HepG2 (cell line): ENCODE data around the gene BCAS3. TPM values are rescaled to one million over a fixed set of nuclear protein-coding genes. Genes with fewer than 3 reads are reported as not detected.

Source experiments
- HNRNPUL1 ChIP-seq: fragments of 200-400 bp; formaldehyde crosslinking; IDR thresholded peaks from 2 replicates; pipeline ENCODE4 v1.6.1; 2017; ENCODE audit warnings: low read depth, mild to moderate bottlenecking, low read length, moderate library complexity
- KAT2B ChIP-seq: fragments of 150-350 bp; IDR thresholded peaks from 2 replicates; pipeline ENCODE4 v1.6.1; 2014; ENCODE audit warnings: low read depth, low read length, borderline replicate concordance
- KDM6A ChIP-seq: IDR thresholded peaks from 2 replicates; pipeline ENCODE4 v1.6.1; 2016; ENCODE audit warnings: low read depth
- KLF16 ChIP-seq, 2 experiments: sonication (generic) in 1 of 2; formaldehyde crosslinking in 1 of 2; IDR thresholded peaks; 2 replicates each; pipeline versions ENCODE4 v1.6.1 to v1.8.0; 2016 to 2023; ENCODE audit warnings: missing genetic modification reagents in 2 of 2, missing compliant biosample characterization in 1 of 2
- NPAS2 ChIP-seq: sonication (generic); formaldehyde crosslinking; IDR thresholded peaks from 2 replicates; pipeline ENCODE4 v1.8.0; 2022; ENCODE audit warnings: mild to moderate bottlenecking, missing genetic modification reagents, borderline replicate concordance
- RBFOX2 ChIP-seq: fragments of 200-400 bp; formaldehyde crosslinking; IDR thresholded peaks from 2 replicates; pipeline ENCODE4 v1.6.1; 2017; ENCODE audit warnings: low read depth, mild to moderate bottlenecking, low read length
- RFX5 ChIP-seq: IDR thresholded peaks from 2 replicates; pipeline ENCODE4 v1.6.1; 2011; ENCODE audit warnings: low read depth, low read length, improper control_type of control experiment
- SMARCE1 ChIP-seq: fragments of 450-650 bp; IDR thresholded peaks from 2 replicates; pipeline ENCODE4 v1.6.1; 2017; ENCODE audit warnings: borderline replicate concordance
- ZBTB14 ChIP-seq: sonication (generic); formaldehyde crosslinking; IDR thresholded peaks from 2 replicates; pipeline ENCODE4 v1.4.0; 2020; ENCODE audit warnings: missing genetic modification reagents
- ZBTB37 ChIP-seq: sonication (generic); formaldehyde crosslinking; IDR thresholded peaks from 2 replicates; pipeline ENCODE4 v1.4.0; 2020; ENCODE audit warnings: mild to moderate bottlenecking, missing genetic modification reagents
- ZNF280D ChIP-seq: sonication (generic); formaldehyde crosslinking; IDR thresholded peaks from 2 replicates; pipeline ENCODE4 v1.5.1; 2020; ENCODE audit warnings: mild to moderate bottlenecking, missing genetic modification reagents
- ZNF441 ChIP-seq: sonication (generic); formaldehyde crosslinking; IDR thresholded peaks from 2 replicates; pipeline ENCODE4 v1.7.0; 2021; ENCODE audit warnings: missing genetic modification reagents, borderline replicate concordance
- ZNF550 ChIP-seq: sonication (generic); formaldehyde crosslinking; IDR thresholded peaks from 2 replicates; pipeline ENCODE4 v1.4.0; 2020; ENCODE audit warnings: mild to moderate bottlenecking, missing genetic modification reagents, borderline replicate concordance
- ZNF589 ChIP-seq: sonication (generic); formaldehyde crosslinking; conservative IDR thresholded peaks from 2 replicates; pipeline ENCODE4 v1.8.0; 2022; ENCODE audit warnings: mild to moderate bottlenecking, moderate library complexity, missing genetic modification reagents
- polyA plus RNA-seq, 8 experiments: library from polyadenylated mRNA; depleted of rRNA in 3 of 8; stranded (reverse) in 7 of 8; unstranded in 1 of 8; fragments of >200 nt; fragmentation: Illumina TruSeq in 4 of 8; extraction: Trizol in 4 of 8; gene quantifications; 2 replicates each; pipeline versions ENCODE4 v1.2.1 to v1.2.3, GENCODE V29; 2011 to 2016; ENCODE audit warnings: low read depth in 4 of 8, missing spikeins in 1 of 8, mixed read lengths in 1 of 8; ENCODE audit not compliant: insufficient read depth in 1 of 8
- total RNA-seq, 5 experiments: library from RNA; depleted of rRNA; stranded (reverse); fragments of >200 nt; fragmentation: Illumina TruSeq; extraction: Trizol; gene quantifications; 2 replicates each; pipeline ENCODE4 v1.2.3, GENCODE V29; 2016; ENCODE audit warnings: low read depth in 1 of 5
- TF ChIP-seq, protein P1 (sequence below): sonication (generic); formaldehyde crosslinking; IDR thresholded peaks from 2 replicates; pipeline ENCODE4 v1.4.0; 2020; ENCODE audit warnings: missing genetic modification reagents
- TF ChIP-seq, protein P2 (sequence below): sonication (generic); formaldehyde crosslinking; IDR thresholded peaks from 2 replicates; pipeline ENCODE4 v1.5.0; 2020; ENCODE audit warnings: missing genetic modification reagents
- TF ChIP-seq, protein P3 (sequence below): sonication (generic); formaldehyde crosslinking; IDR thresholded peaks from 2 replicates; pipeline ENCODE4 v1.4.0; 2020; ENCODE audit warnings: missing genetic modification reagents

Gene BCAS3
- total and polyA plus RNA-seq, 2 of the 13 experiments (the other 11 are each of a cell fraction or from before 2014, with no cell fraction given): 10.7 to 11.2 TPM

GRCh38 chr17:61313461-61314326 lies 636.0 kb downstream of the BCAS3 start (continued):
- TF ChIP-seq, protein P1, sequence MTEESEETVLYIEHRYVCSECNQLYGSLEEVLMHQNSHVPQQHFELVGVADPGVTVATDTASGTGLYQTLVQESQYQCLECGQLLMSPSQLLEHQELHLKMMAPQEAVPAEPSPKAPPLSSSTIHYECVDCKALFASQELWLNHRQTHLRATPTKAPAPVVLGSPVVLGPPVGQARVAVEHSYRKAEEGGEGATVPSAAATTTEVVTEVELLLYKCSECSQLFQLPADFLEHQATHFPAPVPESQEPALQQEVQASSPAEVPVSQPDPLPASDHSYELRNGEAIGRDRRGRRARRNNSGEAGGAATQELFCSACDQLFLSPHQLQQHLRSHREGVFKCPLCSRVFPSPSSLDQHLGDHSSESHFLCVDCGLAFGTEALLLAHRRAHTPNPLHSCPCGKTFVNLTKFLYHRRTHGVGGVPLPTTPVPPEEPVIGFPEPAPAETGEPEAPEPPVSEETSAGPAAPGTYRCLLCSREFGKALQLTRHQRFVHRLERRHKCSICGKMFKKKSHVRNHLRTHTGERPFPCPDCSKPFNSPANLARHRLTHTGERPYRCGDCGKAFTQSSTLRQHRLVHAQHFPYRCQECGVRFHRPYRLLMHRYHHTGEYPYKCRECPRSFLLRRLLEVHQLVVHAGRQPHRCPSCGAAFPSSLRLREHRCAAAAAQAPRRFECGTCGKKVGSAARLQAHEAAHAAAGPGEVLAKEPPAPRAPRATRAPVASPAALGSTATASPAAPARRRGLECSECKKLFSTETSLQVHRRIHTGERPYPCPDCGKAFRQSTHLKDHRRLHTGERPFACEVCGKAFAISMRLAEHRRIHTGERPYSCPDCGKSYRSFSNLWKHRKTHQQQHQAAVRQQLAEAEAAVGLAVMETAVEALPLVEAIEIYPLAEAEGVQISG (CRISPR knock-in tag): peak; percentile 15; the same call in 1 of the 2 replicates
- TF ChIP-seq KLF16 (CRISPR knock-in tag; IDR thresholded peaks at IDR 0.05) (no peak), KDM6A (CRISPR knock-in tag) (peak; percentile 26; the same call in 1 of the 2 replicates), ZNF441 (CRISPR knock-in tag) (no peak), ZNF280D (CRISPR knock-in tag) (no peak), ZBTB14 (no peak), ZNF589 (CRISPR knock-in tag) (no peak), NPAS2 (CRISPR knock-in tag) (no peak), SMARCE1 (no peak), RBFOX2 (no peak), KAT2B (no peak), HNRNPUL1 (no peak), ZBTB37 (CRISPR knock-in tag) (no peak), RFX5 (no peak), ZNF550 (CRISPR knock-in tag) (no peak)
- TF ChIP-seq, protein P2, sequence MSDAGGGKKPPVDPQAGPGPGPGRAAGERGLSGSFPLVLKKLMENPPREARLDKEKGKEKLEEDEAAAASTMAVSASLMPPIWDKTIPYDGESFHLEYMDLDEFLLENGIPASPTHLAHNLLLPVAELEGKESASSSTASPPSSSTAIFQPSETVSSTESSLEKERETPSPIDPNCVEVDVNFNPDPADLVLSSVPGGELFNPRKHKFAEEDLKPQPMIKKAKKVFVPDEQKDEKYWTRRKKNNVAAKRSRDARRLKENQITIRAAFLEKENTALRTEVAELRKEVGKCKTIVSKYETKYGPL (CRISPR knock-in tag): no peak
- TF ChIP-seq, protein P3, sequence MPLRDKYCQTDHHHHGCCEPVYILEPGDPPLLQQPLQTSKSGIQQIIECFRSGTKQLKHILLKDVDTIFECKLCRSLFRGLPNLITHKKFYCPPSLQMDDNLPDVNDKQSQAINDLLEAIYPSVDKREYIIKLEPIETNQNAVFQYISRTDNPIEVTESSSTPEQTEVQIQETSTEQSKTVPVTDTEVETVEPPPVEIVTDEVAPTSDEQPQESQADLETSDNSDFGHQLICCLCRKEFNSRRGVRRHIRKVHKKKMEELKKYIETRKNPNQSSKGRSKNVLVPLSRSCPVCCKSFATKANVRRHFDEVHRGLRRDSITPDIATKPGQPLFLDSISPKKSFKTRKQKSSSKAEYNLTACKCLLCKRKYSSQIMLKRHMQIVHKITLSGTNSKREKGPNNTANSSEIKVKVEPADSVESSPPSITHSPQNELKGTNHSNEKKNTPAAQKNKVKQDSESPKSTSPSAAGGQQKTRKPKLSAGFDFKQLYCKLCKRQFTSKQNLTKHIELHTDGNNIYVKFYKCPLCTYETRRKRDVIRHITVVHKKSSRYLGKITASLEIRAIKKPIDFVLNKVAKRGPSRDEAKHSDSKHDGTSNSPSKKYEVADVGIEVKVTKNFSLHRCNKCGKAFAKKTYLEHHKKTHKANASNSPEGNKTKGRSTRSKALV (CRISPR knock-in tag): no peak
